ENCODE data around the gene MYO9B. TPM values are rescaled to one million over a fixed set of nuclear protein-coding genes. Genes with fewer than 3 reads are reported as not detected.

MYO9B gene
- total RNA-seq, 1 experiment from 2014 or later = 79.4 TPM

GRCh38 chr19:17048885-17049453 is 26.6 kb upstream of the MYO9B start:
- ChIA-PET POLR2A (no interaction called here), CTCF (no interaction called here)
- Histone ChIP-seq H3K4me3 (ENCODE audit: low read depth in 2 of 2, low read length in 2 of 2) (no peak overlapping the region), H3K4me1 (ENCODE audit: control insufficient read depth, insufficient read depth, low read length) (no peaks in the 10 kb centered on the region), H3K9me3 (ENCODE audit: control insufficient read depth, insufficient read depth, low read depth, low read length) (no peaks in the 10 kb centered on the region), H3K27ac (ENCODE audit: low read length) (no peak overlapping the region), H3K27me3 (ENCODE audit: control insufficient read depth, insufficient read depth, low read length) (no peaks in the 10 kb centered on the region), H3K36me3 (ENCODE audit: control insufficient read depth, insufficient read depth, low read length) (no peaks in the 10 kb centered on the region)
- in situ Hi-C loops (cut with HindIII; ENCODE audit: low pct_unique_long_range_greater_than_20kb, low sequenced_read_pairs) = no loop called here
- TF ChIP-seq TCF7L2 (IDR thresholded peaks at IDR 0.05; ENCODE audit: low read depth, low read length) = no peak
- TF ChIP-seq SIN3A (IDR thresholded peaks at IDR 0.05; ENCODE audit: borderline replicate concordance, insufficient read depth, low read depth, low read length) = no peak
- no peak for TF ChIP-seq REST (IDR thresholded peaks at IDR 0.05; ENCODE audit: insufficient read depth in 1 of 2, low read depth in 2 of 2, low read length in 1 of 2)
- no peak for TF ChIP-seq CTCF (IDR thresholded peaks at IDR 0.05)
- TF ChIP-seq POLR2AphosphoS5 (IDR thresholded peaks at IDR 0.05; ENCODE audit: low read depth, low read length) = no peak
- intact Hi-C loops (cut with micrococcal nuclease; ENCODE audit: unreplicated experiment) = loop anchor here (10.0 kb wide), 1 partner anchor 274 kb away; no protein-coding TSS in a partner anchor
- DNase-seq (ENCODE audit: low read depth, low spot score) (no peak), ATAC-seq (no peak)
- no TSS peak for BruUV-seq (replicated peaks)

GRCh38 chr19:17049711-17050280 is 25.8 kb upstream of the MYO9B start:
- POLR2A ChIA-PET = no interaction called here
- H3K4me1 ChIP-seq (ENCODE audit: control insufficient read depth, insufficient read depth, low read length) = no peaks in the 10 kb centered on the region
- ATAC-seq (no peak), DNase-seq (ENCODE audit: low read depth, low spot score) (no peak)
- TF ChIP-seq REST (IDR thresholded peaks at IDR 0.05; ENCODE audit: insufficient read depth in 1 of 2, low read depth in 2 of 2, low read length in 1 of 2) = no peak
- TF ChIP-seq POLR2AphosphoS5 (IDR thresholded peaks at IDR 0.05; ENCODE audit: low read depth, low read length) = no peak
- no peak for TF ChIP-seq TCF7L2 (IDR thresholded peaks at IDR 0.05; ENCODE audit: low read depth, low read length)
- TF ChIP-seq SIN3A (IDR thresholded peaks at IDR 0.05; ENCODE audit: borderline replicate concordance, insufficient read depth, low read depth, low read length) = no peak
- TF ChIP-seq CTCF (IDR thresholded peaks at IDR 0.05) = no peak
- H3K9me3 ChIP-seq (ENCODE audit: control insufficient read depth, insufficient read depth, low read depth, low read length) = no peaks in the 10 kb centered on the region
- H3K27ac ChIP-seq (ENCODE audit: low read length) = no peak overlapping the region
- H3K27me3 ChIP-seq (ENCODE audit: control insufficient read depth, insufficient read depth, low read length) = no peaks in the 10 kb centered on the region
- in situ Hi-C loops (cut with HindIII; ENCODE audit: low pct_unique_long_range_greater_than_20kb, low sequenced_read_pairs) = no loop called here
- CTCF ChIA-PET = no interaction called here
- intact Hi-C loops (cut with micrococcal nuclease; ENCODE audit: unreplicated experiment) = loop anchor here (10.0 kb wide), 1 partner anchor 275 kb away; no protein-coding TSS in a partner anchor
- no peak overlapping the region for H3K4me3 ChIP-seq (ENCODE audit: low read depth in 2 of 2, low read length in 2 of 2)
- no peaks in the 10 kb centered on the region for H3K36me3 ChIP-seq (ENCODE audit: control insufficient read depth, insufficient read depth, low read length)
- BruUV-seq (replicated peaks) = no TSS peak

Measured in Panc1 (cell line).